ENCODE data around the gene PBX1.

PBX1 gene

DNA sequence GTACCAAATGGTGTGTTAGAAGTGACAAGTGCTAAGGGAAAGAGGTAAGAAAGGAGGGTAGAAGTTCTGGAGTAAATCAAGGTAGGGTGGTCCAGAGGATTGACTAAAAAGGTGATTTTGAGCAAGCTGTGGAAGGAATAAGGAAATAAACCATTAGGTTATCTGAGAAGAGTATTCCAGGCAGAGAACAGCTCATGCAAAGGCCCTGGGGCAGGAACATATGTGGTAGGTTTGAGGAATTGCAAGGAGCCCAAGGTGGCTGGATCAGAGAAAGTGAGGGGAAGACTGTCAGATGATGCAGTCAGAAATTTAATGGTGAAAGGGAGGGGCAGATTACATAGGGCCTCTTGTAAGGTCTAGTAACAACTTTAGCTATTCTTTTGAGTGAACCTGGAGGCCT, 302.6 kb downstream of the PBX1 start:
- Histone ChIP-seq H3K9ac (ENCODE audit: low read length) (no peak overlapping the region), H3K79me2 (ENCODE audit: low read length) (no peaks in the 10 kb centered on the region), H4K20me1 (ENCODE audit: insufficient read depth, low read length) (no peaks in the 10 kb centered on the region), H3K27me3 (ENCODE audit: low read depth, low read length) (peaks cover 16% of the 10 kb centered on the region; the same call in 1 of the 2 replicates), H2AFZ (ENCODE audit: low read depth, low read length) (no peak overlapping the region), H3K4me3 (ENCODE audit: low read length) (no peak overlapping the region), H3K4me1 (ENCODE audit: low read length) (no peaks in the 10 kb centered on the region), H3K9me3 (ENCODE audit: insufficient read depth, low read length) (no peaks in the 10 kb centered on the region), H3K27ac (ENCODE audit: low read length) (no peak overlapping the region), H3K36me3 (replicated peaks; ENCODE audit: low read depth, low read length) (no peaks in the 10 kb centered on the region), H3K4me2 (ENCODE audit: low read length) (no peak overlapping the region)
- TF ChIP-seq EZH2phosphoT487 (IDR thresholded peaks at IDR 0.05; ENCODE audit: low read depth) (no peak), CTCF (IDR thresholded peaks at IDR 0.05; ENCODE audit: low read depth, low read length) (no peak)

DNA sequence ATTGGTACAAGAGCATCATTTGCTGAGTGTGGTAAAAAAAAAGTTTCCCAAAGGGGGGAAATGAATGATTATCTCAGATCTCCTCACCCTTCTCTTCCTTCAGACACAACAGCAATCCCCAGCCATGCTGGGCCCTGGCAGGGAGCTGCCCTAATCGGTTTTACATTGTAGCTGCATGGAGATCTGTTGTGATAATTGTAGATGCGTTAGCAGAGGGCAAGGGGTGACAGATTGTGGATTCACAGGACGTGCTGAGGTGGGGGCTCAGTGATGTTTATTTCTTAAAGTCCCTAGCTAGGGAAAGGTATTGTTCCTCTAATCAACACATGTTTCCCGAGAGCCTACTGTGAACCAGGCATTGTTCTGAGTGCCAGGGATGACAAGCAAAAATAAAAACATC, 304.1 kb downstream of the PBX1 start:
- no peak for TF ChIP-seq CTCF (IDR thresholded peaks at IDR 0.05; ENCODE audit: low read depth, low read length)
- no peak for TF ChIP-seq EZH2phosphoT487 (IDR thresholded peaks at IDR 0.05; ENCODE audit: low read depth)
- Histone ChIP-seq H3K4me1 (ENCODE audit: low read length) (no peaks in the 10 kb centered on the region), H4K20me1 (ENCODE audit: insufficient read depth, low read length) (no peaks in the 10 kb centered on the region), H2AFZ (ENCODE audit: low read depth, low read length) (no peak overlapping the region), H3K27me3 (ENCODE audit: low read depth, low read length) (peaks cover 16% of the 10 kb centered on the region; the same call in 1 of the 2 replicates), H3K9ac (ENCODE audit: low read length) (no peak overlapping the region), H3K27ac (ENCODE audit: low read length) (no peak overlapping the region), H3K4me3 (ENCODE audit: low read length) (no peak overlapping the region), H3K4me2 (ENCODE audit: low read length) (no peak overlapping the region), H3K79me2 (ENCODE audit: low read length) (no peaks in the 10 kb centered on the region), H3K36me3 (replicated peaks; ENCODE audit: low read depth, low read length) (no peaks in the 10 kb centered on the region), H3K9me3 (ENCODE audit: insufficient read depth, low read length) (no peaks in the 10 kb centered on the region)

GRCh38 chr1:164864161-164864560, 305.2 kb downstream of the PBX1 start:
- no peaks in the 10 kb centered on the region for H3K4me1 ChIP-seq (ENCODE audit: low read length)
- no peak overlapping the region for H3K4me3 ChIP-seq (ENCODE audit: low read length)
- H3K79me2 ChIP-seq (ENCODE audit: low read length) = no peaks in the 10 kb centered on the region
- TF ChIP-seq EZH2phosphoT487 (IDR thresholded peaks at IDR 0.05; ENCODE audit: low read depth) = no peak
- TF ChIP-seq CTCF (IDR thresholded peaks at IDR 0.05; ENCODE audit: low read depth, low read length) = no peak
- H3K4me2 ChIP-seq (ENCODE audit: low read length) = no peak overlapping the region
- no peak overlapping the region for H3K9ac ChIP-seq (ENCODE audit: low read length)
- no peak overlapping the region for H3K27ac ChIP-seq (ENCODE audit: low read length)
- H3K27me3 ChIP-seq (ENCODE audit: low read depth, low read length) = peaks cover 16% of the 10 kb centered on the region; the same call in 1 of the 2 replicates
- no peaks in the 10 kb centered on the region for H3K9me3 ChIP-seq (ENCODE audit: insufficient read depth, low read length)
- no peak overlapping the region for H2AFZ ChIP-seq (ENCODE audit: low read depth, low read length)
- H3K36me3 ChIP-seq (replicated peaks; ENCODE audit: low read depth, low read length) = no peaks in the 10 kb centered on the region
- no peaks in the 10 kb centered on the region for H4K20me1 ChIP-seq (ENCODE audit: insufficient read depth, low read length)

DNA sequence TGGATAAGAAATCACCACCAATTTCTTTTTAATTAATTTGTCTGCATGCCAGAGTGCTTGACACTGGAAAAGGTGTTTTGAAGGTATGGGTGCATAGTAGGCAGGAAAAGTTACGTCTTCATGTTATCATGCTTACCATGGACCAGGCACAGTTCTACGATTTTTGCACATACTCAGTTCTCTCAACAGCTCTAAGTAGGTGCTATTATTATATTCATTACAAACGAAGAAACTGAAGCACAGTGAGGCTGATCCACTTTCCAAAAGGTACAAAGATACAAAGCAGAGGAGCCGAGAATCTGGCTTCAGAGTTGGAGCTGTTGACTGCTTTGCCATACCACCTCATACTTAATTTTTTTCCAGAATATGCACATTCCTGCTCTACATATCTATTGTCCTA, 306.4 kb downstream of the PBX1 start:
- H3K36me3 ChIP-seq (replicated peaks; ENCODE audit: low read depth, low read length) = no peaks in the 10 kb centered on the region
- H3K4me3 ChIP-seq (ENCODE audit: low read length) = no peak overlapping the region
- no peak overlapping the region for H3K4me2 ChIP-seq (ENCODE audit: low read length)
- H3K4me1 ChIP-seq (ENCODE audit: low read length) = no peaks in the 10 kb centered on the region
- no peak overlapping the region for H3K27ac ChIP-seq (ENCODE audit: low read length)
- H3K9me3 ChIP-seq (ENCODE audit: insufficient read depth, low read length) = no peaks in the 10 kb centered on the region
- H3K79me2 ChIP-seq (ENCODE audit: low read length) = no peaks in the 10 kb centered on the region
- no peak overlapping the region for H2AFZ ChIP-seq (ENCODE audit: low read depth, low read length)
- no peak overlapping the region for H3K9ac ChIP-seq (ENCODE audit: low read length)
- H4K20me1 ChIP-seq (ENCODE audit: insufficient read depth, low read length) = no peaks in the 10 kb centered on the region
- peaks cover 16% of the 10 kb centered on the region; the same call in 1 of the 2 replicates for H3K27me3 ChIP-seq (ENCODE audit: low read depth, low read length)
- TF ChIP-seq EZH2phosphoT487 (IDR thresholded peaks at IDR 0.05; ENCODE audit: low read depth) (no peak), CTCF (IDR thresholded peaks at IDR 0.05; ENCODE audit: low read depth, low read length) (no peak)

Measured in OCI-LY3 (cell line).